ENCODE data around the gene BCAP31. TPM values are rescaled to one million over a fixed set of nuclear protein-coding genes. Genes with fewer than 3 reads are reported as not detected.

Gene BCAP31
- total RNA-seq, 1 donor from 2014 or later: 118 TPM

GRCh38 chrX:153741446-153741845 is 17.3 kb upstream of the BCAP31 start:
- Mint-ChIP-seq H3K4me3 (no peak overlapping the region), H3K27ac (no peak overlapping the region), H3K27me3 (ENCODE audit: low read depth) (no peaks in the 10 kb centered on the region), H3K36me3 (peaks cover 2% of the 10 kb centered on the region), H3K9me3 (peaks cover 5% of the 10 kb centered on the region), H3K4me1 (peaks cover 12% of the 10 kb centered on the region)
- no peak for DNase-seq (ENCODE audit: low spot score in 2 of 2, unreplicated experiment in 2 of 2)
- TF ChIP-seq CTCF (IDR thresholded peaks at IDR 0.05; ENCODE audit: unreplicated experiment): no peak

DNA sequence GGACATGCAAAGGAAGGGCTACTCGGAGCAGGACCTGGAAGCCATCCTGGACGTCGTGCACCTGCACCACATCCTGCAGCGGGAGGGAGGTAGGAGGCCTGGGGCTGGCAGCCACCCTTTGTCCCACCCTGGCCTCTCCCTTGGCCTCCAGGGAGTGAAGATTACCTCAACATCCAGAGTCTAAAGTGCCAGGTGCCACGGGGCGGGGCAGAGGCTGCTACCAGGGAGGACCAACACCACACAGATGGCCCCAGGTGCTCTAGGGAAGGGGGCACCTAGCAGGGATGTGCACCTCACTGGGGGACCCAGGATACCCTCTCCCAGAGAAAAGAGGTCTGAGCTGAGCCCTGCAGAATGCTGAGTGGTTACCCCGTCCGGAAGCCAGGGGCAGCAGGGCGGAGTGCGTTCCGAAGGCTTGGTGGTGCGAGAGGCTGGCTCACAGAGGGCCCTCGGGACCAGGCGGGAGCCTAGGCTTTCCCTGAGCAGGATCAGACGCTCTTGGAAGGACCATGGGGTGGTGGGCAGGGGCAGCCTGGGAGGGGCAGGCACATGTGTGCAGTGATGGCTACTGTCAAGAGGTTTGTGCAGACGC is 16.5 kb upstream of the BCAP31 start:
- peaks cover 4% of the 10 kb centered on the region for H3K36me3 Mint-ChIP-seq
- no peak overlapping the region for H3K27ac Mint-ChIP-seq
- H3K4me3 Mint-ChIP-seq: no peak overlapping the region
- H3K27me3 Mint-ChIP-seq (ENCODE audit: low read depth): no peaks in the 10 kb centered on the region
- H3K4me1 Mint-ChIP-seq: peaks cover 12% of the 10 kb centered on the region
- TF ChIP-seq CTCF (IDR thresholded peaks at IDR 0.05; ENCODE audit: unreplicated experiment): no peak
- no peak for DNase-seq (ENCODE audit: low spot score in 2 of 2, unreplicated experiment in 2 of 2)
- peaks cover under 1% of the 10 kb centered on the region for H3K9me3 Mint-ChIP-seq

DNA sequence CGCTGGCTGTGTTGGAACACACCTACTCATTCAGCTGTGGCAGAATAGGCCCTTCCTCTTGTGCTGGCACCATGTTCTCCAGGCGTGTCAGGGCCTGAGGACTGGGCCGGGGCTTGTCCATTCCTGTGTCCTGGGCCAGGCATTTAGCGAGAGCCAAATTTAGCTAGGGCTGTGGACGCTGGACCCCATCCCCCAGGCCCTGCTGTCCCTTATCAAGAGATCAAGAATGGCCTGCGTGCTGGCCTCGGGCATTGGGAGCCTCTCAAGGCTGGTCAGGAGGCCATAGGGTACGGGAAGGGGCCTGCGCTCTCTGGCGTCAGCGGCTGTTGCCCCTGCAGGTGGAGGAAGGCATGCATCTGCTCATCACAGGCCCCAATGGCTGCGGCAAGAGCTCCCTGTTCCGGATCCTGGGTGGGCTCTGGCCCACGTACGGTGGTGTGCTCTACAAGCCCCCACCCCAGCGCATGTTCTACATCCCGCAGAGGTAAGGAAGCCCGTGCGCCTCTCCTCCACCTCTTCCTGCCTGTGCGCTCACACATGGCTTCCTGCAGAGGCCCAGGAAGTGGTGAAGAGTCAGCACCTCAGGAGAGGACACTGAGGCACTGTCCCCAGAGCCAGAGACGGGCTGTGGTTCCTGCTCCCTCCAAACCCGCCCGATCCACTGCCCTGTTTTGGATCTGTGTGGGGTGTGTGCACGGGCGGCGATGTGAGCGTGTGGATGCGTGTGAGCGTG is 15.7 kb upstream of the BCAP31 start:
- no peak overlapping the region for H3K4me3 Mint-ChIP-seq
- H3K36me3 Mint-ChIP-seq: peaks cover 5% of the 10 kb centered on the region

DNA sequence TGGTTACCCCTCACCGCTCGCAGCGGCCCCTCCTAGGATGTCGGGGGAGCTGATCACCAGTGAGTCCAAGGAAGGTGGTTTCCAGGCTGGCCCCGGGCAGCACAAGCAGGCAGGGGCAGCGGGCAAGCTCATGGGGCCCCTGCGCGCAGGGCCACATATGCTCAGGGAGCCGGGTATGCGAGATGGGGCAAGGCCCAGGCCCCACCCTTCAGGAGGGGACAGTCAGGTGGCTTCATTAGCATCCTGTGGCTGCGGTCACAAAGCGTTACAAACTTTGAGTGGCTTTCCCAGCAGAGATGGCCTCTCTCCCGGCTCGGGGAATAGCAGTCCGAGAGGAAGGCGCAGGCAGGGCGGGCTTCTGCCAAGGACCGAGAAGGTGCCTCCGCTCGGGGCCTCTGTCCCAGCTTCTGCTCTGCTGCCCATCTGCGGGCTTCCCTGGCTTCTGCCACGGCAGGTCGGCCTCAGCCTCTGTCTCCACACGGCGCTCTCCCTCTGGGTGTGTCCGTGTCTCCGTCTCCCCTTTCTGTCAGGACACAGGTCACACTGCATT is 13.9 kb upstream of the BCAP31 start:
- no peak overlapping the region for H3K4me3 Mint-ChIP-seq
- DNase-seq (ENCODE audit: low spot score in 2 of 2, unreplicated experiment in 2 of 2): no peak
- H3K4me1 Mint-ChIP-seq: peaks cover 4% of the 10 kb centered on the region
- no peak for TF ChIP-seq CTCF (IDR thresholded peaks at IDR 0.05; ENCODE audit: unreplicated experiment)
- peaks cover 10% of the 10 kb centered on the region for H3K36me3 Mint-ChIP-seq
- peaks cover 11% of the 10 kb centered on the region for H3K9me3 Mint-ChIP-seq
- H3K27me3 Mint-ChIP-seq (ENCODE audit: low read depth): no peaks in the 10 kb centered on the region
- no peak overlapping the region for H3K27ac Mint-ChIP-seq

More for the DNA sequence above, 15.7 kb upstream of the BCAP31 start:
- no peak for TF ChIP-seq CTCF (IDR thresholded peaks at IDR 0.05; ENCODE audit: unreplicated experiment)
- H3K27me3 Mint-ChIP-seq (ENCODE audit: low read depth): no peaks in the 10 kb centered on the region
- DNase-seq (ENCODE audit: low spot score in 2 of 2, unreplicated experiment in 2 of 2): no peak
- peaks cover 7% of the 10 kb centered on the region for H3K9me3 Mint-ChIP-seq
- H3K27ac Mint-ChIP-seq: no peak overlapping the region
- H3K4me1 Mint-ChIP-seq: peaks cover 11% of the 10 kb centered on the region

- Mint-ChIP-seq H3K36me3 (peaks cover 14% of the 10 kb centered on the region), H3K4me3 (no peak overlapping the region), H3K27me3 (ENCODE audit: low read depth) (no peaks in the 10 kb centered on the region), H3K9me3 (peaks cover 13% of the 10 kb centered on the region), H3K27ac (no peak overlapping the region), H3K4me1 (no peaks in the 10 kb centered on the region)
- no peak for TF ChIP-seq CTCF (IDR thresholded peaks at IDR 0.05; ENCODE audit: unreplicated experiment)
- DNase-seq (ENCODE audit: low spot score in 2 of 2, unreplicated experiment in 2 of 2): no peak
Measured at GRCh38 chrX:153736871-153737441, 12.8 kb upstream of the BCAP31 start.
